ENCODE results near the gene TRMO.
"Not testable (repeated sequence)": the region's sequence is repeated elsewhere in the genome, so short reads cannot be mapped to it uniquely, and the experiment has no call there.

Gene TRMO, protein sequence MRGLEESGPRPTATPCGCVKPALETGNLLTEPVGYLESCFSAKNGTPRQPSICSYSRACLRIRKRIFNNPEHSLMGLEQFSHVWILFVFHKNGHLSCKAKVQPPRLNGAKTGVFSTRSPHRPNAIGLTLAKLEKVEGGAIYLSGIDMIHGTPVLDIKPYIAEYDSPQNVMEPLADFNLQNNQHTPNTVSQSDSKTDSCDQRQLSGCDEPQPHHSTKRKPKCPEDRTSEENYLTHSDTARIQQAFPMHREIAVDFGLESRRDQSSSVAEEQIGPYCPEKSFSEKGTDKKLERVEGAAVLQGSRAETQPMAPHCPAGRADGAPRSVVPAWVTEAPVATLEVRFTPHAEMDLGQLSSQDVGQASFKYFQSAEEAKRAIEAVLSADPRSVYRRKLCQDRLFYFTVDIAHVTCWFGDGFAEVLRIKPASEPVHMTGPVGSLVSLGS
- total RNA-seq, result 24.6 to 65.8 (median 30.2) reads per million in 9 experiments

DNA sequence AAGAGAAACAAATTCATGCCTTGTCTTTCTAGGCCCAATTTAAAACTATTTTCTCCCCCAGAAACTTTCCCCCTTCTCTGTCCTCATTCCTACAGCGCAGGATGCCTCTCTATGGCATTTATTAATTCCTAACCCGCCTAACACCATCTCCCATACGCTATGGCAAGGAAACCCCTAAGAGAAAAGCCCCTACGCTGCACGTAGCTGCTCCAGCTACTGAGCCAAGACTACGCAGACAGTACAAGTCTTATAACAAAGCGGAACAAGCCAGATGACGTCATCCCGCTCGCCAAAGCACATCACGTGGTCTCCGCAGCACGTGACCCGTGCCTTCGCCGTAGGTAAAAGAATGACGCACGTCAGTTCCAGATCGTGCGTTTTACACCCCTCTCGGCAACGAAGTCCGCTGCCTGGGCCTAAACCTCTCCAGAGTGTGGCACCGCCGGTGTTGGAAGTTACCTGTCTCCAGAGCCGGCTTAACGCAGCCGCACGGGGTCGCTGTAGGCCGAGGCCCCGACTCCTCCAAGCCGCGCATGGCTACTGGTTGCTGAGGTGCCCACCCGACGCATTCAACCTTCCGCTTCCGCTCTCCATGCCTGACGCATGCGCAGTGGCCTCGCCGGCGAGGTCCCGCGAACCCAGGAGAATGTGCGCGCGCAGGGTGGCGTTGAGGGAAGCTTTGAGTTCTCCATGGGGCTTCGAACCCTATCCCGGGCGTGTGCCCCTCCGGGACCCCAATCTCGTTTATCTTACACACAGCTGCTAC, at the start of gene TRMO:
TSS of gene TRMO (minus strand) at position 542 of the 766 bp plus-strand sequence. CDS start at position 535, 7 bp downstream.
- Mint-ChIP-seq H3K4me3 (peak within 1 kb of the TSS; percentile 75 to 90), H3K4me1 (ENCODE audit: low read depth in 2 of 2) (peaks cover 29 to 47% of the 10 kb centered on the region in 2 donors), H3K9me3 (no peaks in the 10 kb centered on the region), H3K27me3 (no peaks in the 10 kb centered on the region), H3K36me3 (ENCODE audit: insufficient read depth) (peaks cover 35% of the 10 kb centered on the region), H3K27ac (peak within 1 kb of the TSS; percentile 98 to 100)
- peak; percentile 76 for ATAC-seq (replicated peaks)
- DNase-seq, result peak; percentile 96

DNA sequence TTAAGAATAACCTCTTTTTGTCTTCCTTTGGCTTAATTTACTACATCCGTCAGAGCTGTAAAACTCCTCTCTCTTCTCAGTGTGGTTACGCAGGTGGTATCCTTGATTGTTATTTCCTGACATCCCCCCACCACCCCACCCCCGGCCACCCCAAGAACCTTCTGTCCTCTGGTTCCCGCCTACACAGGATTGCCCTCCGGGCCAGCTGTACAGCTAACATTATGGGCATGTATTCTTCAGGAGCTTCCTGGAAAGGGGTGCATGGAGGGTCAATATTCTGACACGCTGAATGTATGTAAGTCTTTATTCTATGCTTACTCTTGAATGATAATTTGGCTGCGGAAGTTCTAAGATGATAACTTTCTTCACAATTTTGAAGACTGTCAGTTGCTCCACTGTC, 47.9 kb upstream of the TRMO start:
- Mint-ChIP-seq H3K27me3 (peaks cover 23 to 32% of the 10 kb centered on the region in 2 donors), H3K9me3 (no peaks in the 10 kb centered on the region), H3K27ac (no peak overlapping the region), H3K4me3 (no peak overlapping the region), H3K4me1 (ENCODE audit: low read depth in 2 of 2) (no peaks in the 10 kb centered on the region), H3K36me3 (ENCODE audit: insufficient read depth) (peaks cover 3% of the 10 kb centered on the region)
- DNase-seq (no peak), ATAC-seq (replicated peaks) (no peak)

DNA sequence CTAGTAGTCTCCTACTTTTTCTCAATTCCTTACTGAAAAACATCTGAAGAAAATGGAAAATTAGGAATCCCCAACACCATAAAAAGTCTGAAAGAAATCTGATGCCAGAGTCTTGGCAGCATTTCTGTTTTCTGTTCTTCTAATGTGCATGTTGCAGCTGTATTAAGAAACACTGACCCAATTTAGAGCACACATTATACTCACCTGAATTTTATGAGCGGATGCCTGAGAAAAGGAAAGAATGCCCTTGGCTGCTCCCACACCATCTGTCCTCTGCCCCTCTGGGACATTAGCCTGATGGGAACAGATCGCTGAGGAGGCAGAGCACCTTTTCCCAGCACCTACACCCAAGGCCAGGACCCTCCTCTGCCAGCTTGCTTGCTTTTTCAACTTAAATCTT, 46.7 kb upstream of the TRMO start:
- H3K27me3 Mint-ChIP-seq, result peaks cover 34 to 37% of the 10 kb centered on the region in 2 donors
- no peaks in the 10 kb centered on the region for H3K9me3 Mint-ChIP-seq
- no peak overlapping the region for H3K4me3 Mint-ChIP-seq
- ATAC-seq (replicated peaks) (no peak), DNase-seq (no peak)
- peaks cover 3% of the 10 kb centered on the region for H3K36me3 Mint-ChIP-seq (ENCODE audit: insufficient read depth)
- no peak overlapping the region for H3K27ac Mint-ChIP-seq
- no peaks in the 10 kb centered on the region for H3K4me1 Mint-ChIP-seq (ENCODE audit: low read depth in 2 of 2)

DNA sequence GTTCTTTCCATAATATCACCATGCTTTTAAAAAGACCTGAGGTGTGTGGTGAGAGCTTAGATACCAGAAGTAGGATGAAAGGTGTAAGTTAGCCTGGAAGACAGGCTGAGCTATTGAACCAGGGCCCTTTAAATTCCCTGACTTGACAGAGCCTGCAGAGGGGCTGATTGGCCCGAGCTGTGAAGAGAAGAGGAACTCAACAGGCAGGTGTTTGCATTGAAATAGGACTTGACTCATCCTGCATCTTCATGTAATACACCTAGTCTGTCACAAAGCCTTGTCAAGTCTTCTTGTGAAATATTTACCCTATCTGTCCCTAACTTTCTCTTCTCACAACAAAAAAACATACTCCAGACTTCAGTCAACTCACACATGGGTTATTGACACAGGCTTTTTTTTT, 44.2 kb upstream of the TRMO start:
- no peak for ATAC-seq (replicated peaks)
- Mint-ChIP-seq H3K4me1 (ENCODE audit: low read depth in 2 of 2) (no peaks in the 10 kb centered on the region), H3K27ac (no peak overlapping the region), H3K4me3 (no peak overlapping the region), H3K36me3 (ENCODE audit: insufficient read depth) (peaks cover 3% of the 10 kb centered on the region), H3K27me3 (peaks cover 30 to 37% of the 10 kb centered on the region in 2 donors), H3K9me3 (no peaks in the 10 kb centered on the region)
- DNase-seq, result no peak

DNA sequence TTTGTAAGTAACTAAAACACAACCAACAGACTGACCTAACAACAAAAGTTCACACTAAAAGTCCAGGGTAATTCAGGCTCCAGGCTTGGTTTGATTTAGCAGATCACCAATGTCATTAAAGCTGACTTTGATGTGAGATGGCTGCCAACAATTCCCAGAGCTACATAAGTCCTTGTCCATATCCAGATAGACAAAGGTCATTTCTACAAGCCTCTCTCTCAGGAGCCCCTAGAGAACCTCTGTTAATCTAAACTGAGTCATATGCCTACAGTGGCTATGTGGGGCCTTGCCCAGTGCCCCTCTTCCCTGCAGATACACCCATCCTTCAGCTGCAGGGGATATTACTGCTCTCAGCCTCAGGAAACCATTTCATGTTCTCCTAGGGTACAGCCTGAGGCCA, 42.6 kb upstream of the TRMO start:
- no peak for DNase-seq
- no peak for ATAC-seq (replicated peaks)
- H3K4me3 Mint-ChIP-seq, result no peak overlapping the region
- no peaks in the 10 kb centered on the region for H3K9me3 Mint-ChIP-seq
- H3K36me3 Mint-ChIP-seq (ENCODE audit: insufficient read depth), result no peaks in the 10 kb centered on the region
- H3K27me3 Mint-ChIP-seq, result peaks cover 20 to 27% of the 10 kb centered on the region in 2 donors
- no peaks in the 10 kb centered on the region for H3K4me1 Mint-ChIP-seq (ENCODE audit: low read depth in 2 of 2)
- H3K27ac Mint-ChIP-seq, result no peak overlapping the region

DNA sequence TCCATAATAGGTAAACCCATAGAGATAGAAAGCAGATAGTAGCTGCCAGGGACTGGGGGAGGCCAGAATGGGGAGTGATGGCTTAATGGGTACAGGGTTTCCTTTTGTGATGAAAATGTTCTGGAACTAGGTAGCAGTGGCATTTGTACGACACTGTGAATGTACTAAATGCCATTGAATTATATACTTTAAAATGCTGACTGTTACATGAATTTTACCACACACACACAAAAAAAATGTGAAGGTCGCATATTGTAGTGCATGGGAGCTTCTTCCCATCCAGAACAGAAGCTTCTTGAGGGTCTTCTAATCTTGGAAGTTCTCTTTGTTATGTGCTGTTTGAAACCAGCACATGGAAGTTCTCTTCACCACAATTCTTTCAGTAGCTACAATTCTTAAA, 40.9 kb upstream of the TRMO start:
- no peak overlapping the region for H3K27ac Mint-ChIP-seq
- peaks cover 20 to 26% of the 10 kb centered on the region in 2 donors for H3K27me3 Mint-ChIP-seq
- no peaks in the 10 kb centered on the region for H3K4me1 Mint-ChIP-seq (ENCODE audit: low read depth in 2 of 2)
- H3K4me3 Mint-ChIP-seq, result no peak overlapping the region
- DNase-seq, result no peak
- no peak for ATAC-seq (replicated peaks)
- H3K36me3 Mint-ChIP-seq (ENCODE audit: insufficient read depth), result no peaks in the 10 kb centered on the region
- no peaks in the 10 kb centered on the region for H3K9me3 Mint-ChIP-seq

DNA sequence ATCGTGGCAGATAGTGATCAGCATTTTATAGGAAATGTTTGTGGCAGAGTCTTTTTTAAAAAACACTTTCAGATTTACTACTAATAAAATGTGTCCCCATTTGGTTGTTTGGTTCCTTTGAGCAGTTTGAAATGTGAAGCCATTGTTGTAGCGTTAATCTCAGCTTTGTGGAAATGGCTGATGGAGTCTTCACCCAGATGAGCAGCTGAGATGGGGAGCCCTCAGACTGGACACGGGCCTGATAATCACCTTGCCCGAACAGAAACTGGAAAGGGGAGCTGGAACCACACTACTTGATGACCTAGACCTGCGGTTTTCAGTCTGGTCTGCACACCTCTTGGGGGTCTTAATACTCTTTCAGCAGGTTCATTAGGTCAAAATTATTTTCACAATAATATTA, 40.3 kb upstream of the TRMO start:
- Mint-ChIP-seq H3K36me3 (ENCODE audit: insufficient read depth) (no peaks in the 10 kb centered on the region), H3K4me3 (no peak overlapping the region), H3K9me3 (no peaks in the 10 kb centered on the region), H3K4me1 (ENCODE audit: low read depth in 2 of 2) (no peaks in the 10 kb centered on the region), H3K27ac (no peak overlapping the region), H3K27me3 (peaks cover 13 to 20% of the 10 kb centered on the region in 2 donors)
- ATAC-seq (replicated peaks) (no peak), DNase-seq (no peak)

DNA sequence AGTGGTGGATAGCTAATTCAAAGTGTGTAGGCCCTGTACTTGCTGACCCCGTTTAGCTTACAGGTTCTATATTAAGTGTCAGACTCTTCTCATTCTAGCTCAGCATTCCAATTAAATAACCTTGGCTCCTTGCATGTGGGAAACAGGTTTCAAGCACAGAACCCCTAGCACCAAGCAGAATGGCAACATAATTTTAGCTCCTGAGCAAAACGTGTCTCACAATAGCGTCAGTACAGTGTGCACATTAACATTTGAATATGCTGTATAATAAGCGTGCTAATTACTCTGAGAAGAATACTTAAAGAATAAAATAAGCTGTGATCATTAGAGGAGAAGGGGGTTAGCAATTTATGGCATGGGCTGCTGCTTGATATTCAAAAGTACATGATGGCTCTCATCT, 39.8 kb upstream of the TRMO start:
- H3K4me1 Mint-ChIP-seq (ENCODE audit: low read depth in 2 of 2), result no peaks in the 10 kb centered on the region
- ATAC-seq (replicated peaks), result no peak
- no peaks in the 10 kb centered on the region for H3K9me3 Mint-ChIP-seq

DNA sequence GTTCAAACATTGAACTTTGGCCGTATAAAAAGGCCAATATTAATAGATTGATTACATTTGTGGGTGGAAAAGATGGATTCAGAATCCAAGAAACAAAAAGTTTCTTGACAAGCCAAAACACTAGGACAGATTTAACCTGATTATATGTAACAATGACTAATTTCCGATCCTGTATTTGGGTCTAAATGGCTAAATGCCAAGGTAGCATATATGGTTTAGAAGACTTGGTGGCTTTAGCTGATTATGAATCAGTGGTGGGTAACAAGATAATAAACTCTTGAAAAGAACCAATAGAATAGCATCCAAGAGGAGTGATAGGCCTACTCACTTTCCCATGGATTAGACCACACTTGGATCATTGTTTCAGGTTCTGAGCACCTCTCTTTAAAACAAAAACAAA, 39.1 kb upstream of the TRMO start:
- peaks cover 10 to 17% of the 10 kb centered on the region in 2 donors for H3K27me3 Mint-ChIP-seq
- H3K4me1 Mint-ChIP-seq (ENCODE audit: low read depth in 2 of 2), result no peaks in the 10 kb centered on the region
- no peak for ATAC-seq (replicated peaks)
- H3K4me3 Mint-ChIP-seq, result no peak overlapping the region
- no peaks in the 10 kb centered on the region for H3K9me3 Mint-ChIP-seq
- no peaks in the 10 kb centered on the region for H3K36me3 Mint-ChIP-seq (ENCODE audit: insufficient read depth)
- H3K27ac Mint-ChIP-seq, result no peak overlapping the region
- no peak for DNase-seq

More for the DNA sequence above, 39.8 kb upstream of the TRMO start:
- H3K27ac Mint-ChIP-seq, result no peak overlapping the region
- no peak overlapping the region for H3K4me3 Mint-ChIP-seq
- H3K36me3 Mint-ChIP-seq (ENCODE audit: insufficient read depth), result no peaks in the 10 kb centered on the region
- H3K27me3 Mint-ChIP-seq, result peaks cover 12 to 17% of the 10 kb centered on the region in 2 donors
- no peak for DNase-seq

DNA sequence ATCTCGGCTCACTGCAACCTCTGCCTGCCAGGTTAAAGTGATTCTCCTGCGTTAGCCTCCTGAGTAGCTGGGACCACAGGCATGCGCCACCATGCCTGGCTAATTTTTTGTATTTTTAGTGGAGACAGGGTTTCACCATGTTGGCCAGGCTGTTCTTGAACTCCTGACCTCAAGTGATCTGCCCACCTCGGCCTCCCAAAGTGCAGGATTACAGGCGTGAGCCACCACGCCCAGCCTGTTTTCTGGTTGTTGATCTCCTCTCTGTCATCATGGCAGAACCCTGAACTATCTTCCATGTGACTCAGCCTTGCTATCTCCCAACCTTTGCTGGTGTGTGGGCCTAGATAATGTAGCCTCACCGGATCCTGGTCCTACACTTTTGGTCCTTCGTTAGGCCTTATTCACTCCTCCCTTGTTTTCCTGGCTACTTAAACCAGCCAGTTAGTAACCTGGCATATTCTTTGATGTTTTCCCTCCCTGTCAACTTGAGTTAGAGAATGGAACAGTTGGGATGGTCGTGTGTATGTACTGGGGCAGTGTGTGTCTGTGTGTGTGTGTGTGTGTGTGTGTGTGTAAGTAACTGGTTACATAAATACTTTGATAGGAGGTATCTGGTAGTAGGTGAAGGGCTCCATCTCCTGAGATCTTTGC, 38.5 kb upstream of the TRMO start:
- H3K4me1 Mint-ChIP-seq (ENCODE audit: low read depth in 2 of 2); H3K4me3 Mint-ChIP-seq; DNase-seq; H3K27ac Mint-ChIP-seq; H3K9me3 Mint-ChIP-seq; H3K36me3 Mint-ChIP-seq (ENCODE audit: insufficient read depth); ATAC-seq (replicated peaks): not testable (repeated sequence)
- peaks cover 5 to 17% of the 10 kb centered on the region in 2 donors for H3K27me3 Mint-ChIP-seq

DNA sequence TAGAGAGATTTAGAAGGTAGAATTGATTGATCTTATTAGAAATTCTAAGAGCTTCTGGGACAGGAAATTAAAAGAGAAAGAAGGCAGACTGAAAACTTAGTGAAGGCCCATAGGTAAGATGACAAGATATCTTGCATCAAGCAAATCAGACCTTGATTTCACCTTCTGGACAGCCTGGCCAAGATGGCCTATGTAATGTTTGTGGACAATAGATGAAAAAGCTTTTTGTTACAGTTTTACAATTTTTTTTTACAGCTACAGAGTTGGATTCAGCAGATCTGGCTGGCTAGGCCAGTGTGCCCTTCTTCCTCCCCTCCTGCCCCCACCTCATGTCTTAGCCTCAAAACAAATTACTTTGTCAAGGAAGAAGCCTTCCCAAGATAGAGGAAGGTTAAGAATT, 37.3 kb upstream of the TRMO start:
- DNase-seq (no peak), ATAC-seq (replicated peaks) (no peak)
- Mint-ChIP-seq H3K9me3 (no peaks in the 10 kb centered on the region), H3K27ac (no peak overlapping the region), H3K36me3 (ENCODE audit: insufficient read depth) (no peaks in the 10 kb centered on the region), H3K27me3 (peaks cover 5 to 8% of the 10 kb centered on the region in 2 donors), H3K4me1 (ENCODE audit: low read depth in 2 of 2) (no peaks in the 10 kb centered on the region), H3K4me3 (no peak overlapping the region)

DNA sequence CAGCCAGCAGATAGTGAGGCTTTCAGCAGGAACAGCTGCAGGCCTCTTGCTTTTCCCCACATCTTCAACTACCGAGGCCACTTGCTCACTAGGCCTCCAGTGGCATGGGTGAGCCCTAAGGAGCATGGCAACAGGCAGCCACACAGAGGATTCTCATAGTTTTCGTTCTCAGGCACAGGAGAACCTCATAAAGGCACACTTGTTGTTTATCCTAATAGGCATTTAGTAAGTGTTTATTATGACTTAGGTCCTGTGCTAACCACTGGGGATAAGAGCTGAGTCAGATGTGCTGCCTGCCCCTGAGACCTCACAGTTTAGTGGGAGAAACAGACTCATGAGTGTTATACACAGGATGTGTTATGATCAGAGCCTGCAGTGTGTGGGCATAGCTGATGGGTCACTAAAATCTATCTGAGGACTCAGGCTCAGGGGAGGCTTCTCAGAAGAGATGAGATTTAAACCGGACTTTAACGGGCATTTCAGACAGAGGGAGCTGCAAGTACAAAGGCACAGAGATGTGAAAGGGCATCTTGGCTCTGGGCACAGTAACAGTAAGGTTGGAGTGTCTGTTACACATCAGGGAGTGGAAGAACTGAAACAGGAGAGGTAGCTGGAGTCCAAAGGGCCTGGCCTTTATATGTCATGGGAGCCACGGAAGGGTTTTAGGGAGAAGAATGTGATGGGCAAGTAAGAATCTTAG, 36.7 kb upstream of the TRMO start:
- no peak for DNase-seq
- Mint-ChIP-seq H3K9me3 (no peaks in the 10 kb centered on the region), H3K27ac (no peak overlapping the region), H3K36me3 (ENCODE audit: insufficient read depth) (no peaks in the 10 kb centered on the region), H3K4me3 (no peak overlapping the region), H3K27me3 (peaks cover 0 to 2% of the 10 kb centered on the region in 2 donors), H3K4me1 (ENCODE audit: low read depth in 2 of 2) (no peaks in the 10 kb centered on the region)
- ATAC-seq (replicated peaks), result no peak

DNA sequence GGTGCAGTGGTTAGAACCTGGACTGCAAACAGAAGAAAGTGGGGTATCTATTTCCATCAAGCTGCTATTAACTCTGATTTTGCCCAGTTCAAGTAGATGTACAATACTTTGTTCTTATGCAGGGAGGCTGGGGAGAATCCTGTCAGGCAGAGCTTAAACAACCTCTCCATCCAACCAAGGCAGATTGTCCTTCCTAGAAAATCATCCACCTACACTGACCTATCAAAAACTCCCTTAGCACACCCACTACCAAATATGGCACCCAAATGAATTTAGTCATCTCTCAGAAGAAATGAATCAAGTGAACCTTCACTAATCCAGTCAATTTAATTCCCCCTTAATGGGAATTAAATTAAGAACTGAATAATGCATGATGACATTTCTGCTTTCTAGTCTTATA, 34.0 kb upstream of the TRMO start:
- H3K4me3 Mint-ChIP-seq, result no peak overlapping the region
- H3K27ac Mint-ChIP-seq, result no peak overlapping the region
- H3K27me3 Mint-ChIP-seq, result no peaks in the 10 kb centered on the region
- DNase-seq (no peak), ATAC-seq (replicated peaks) (no peak)
- no peaks in the 10 kb centered on the region for H3K9me3 Mint-ChIP-seq
- no peaks in the 10 kb centered on the region for H3K4me1 Mint-ChIP-seq (ENCODE audit: low read depth in 2 of 2)
- H3K36me3 Mint-ChIP-seq (ENCODE audit: insufficient read depth), result no peaks in the 10 kb centered on the region
